Measurements from ENCODE around the gene PNLIPRP2.

- TF ChIP-seq CTCF (conservative IDR thresholded peaks at IDR 0.05; ENCODE audit: low read length): no peak
- TF ChIP-seq EZH2phosphoT487 (IDR thresholded peaks at IDR 0.05; ENCODE audit: borderline replicate concordance, low read depth, low read length): no peak
Measured at GRCh38 chr10:116691635-116692034, 70.9 kb downstream of the PNLIPRP2 start.
